Tongue (tissue), 2 donors: ENCODE results near the gene SERPINB2. TPM values are rescaled to one million over a fixed set of nuclear protein-coding genes. Genes with fewer than 3 reads are reported as not detected.
"Not testable (repeated sequence)": the region's sequence is repeated elsewhere in the genome, so short reads cannot be mapped to it uniquely, and the experiment has no call there.

ENCODE experiments used
- DNase-seq: peaks from one replicate; pipeline ENCODE4 v3.0.0-alpha.2; 2015
- total RNA-seq: library from RNA; depleted of rRNA; stranded (reverse); fragments of >200 nt; gene quantifications from one replicate; pipeline ENCODE4 v1.2.3, GENCODE V29; 2014

SERPINB2 gene
- total RNA-seq, 1 donor from 2014 or later = 9.7 TPM

DNA sequence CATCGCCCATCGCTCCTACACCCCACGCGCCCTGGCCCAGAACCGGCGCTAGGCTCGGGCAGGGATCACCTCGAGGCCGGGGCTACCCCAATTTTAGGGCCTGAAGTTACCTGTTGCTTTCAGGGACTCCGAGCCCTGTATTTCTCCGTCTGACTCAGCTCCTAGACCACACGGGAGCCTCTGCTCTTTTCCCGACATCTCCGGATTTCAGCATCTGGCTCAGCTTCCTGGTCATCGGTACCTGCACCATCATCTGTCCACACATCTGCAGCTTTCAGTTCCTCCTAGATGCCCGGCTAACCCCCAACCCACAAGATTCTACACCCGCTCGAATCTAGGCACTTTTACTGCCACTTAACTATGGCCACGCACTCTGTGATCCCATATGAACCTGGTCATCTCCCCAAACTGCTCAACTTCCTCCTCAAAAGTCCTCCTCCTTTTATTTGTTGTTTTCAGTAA lies 49.5 kb downstream of the SERPINB2 start:
- peak; percentile 2 for DNase-seq

DNA sequence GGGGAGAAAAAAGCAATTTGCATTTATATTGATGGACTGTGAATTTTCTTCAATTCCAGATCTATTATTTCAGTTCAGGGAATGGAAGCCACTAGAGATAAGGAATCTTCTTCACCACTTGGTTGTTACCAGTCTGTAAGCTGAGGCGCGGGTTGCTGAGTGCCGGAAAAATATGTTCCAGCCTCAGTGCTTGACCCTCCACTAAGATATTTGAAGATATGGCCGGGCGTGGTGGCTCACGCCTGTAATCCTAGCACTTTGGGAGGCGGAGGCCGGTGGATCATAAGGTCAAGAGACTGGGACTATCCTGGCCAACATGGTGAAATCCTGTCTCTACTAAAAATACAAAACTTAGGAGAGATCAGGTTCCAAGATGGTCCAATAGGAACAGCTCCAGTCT lies 52.5 kb downstream of the SERPINB2 start:
- DNase-seq = no peak

DNA sequence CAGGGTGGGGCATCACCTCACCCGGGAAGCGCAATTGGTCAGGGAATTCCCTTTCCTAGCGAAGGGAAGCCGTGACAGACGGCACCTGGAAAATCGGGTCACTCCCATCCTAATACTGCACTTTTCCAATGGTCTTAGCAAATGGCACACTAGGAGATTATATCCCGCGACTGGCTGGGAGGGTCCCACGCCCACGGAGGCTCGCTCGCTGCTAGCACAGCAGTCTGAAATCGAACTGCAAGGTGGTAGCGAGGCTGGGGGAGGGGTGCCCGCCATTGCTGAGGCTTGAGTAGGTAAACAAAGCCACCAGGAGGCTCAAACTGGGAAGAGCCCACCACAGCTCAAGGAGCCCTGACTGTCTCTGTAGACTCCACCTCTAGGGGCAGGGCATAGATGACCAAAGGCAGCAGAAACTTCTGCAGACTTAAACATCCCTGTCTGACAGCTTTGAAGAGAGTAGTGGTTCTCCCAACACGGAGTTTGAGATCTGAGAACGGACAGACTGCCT lies 53.1 kb downstream of the SERPINB2 start:
- not testable (repeated sequence) for DNase-seq

DNA sequence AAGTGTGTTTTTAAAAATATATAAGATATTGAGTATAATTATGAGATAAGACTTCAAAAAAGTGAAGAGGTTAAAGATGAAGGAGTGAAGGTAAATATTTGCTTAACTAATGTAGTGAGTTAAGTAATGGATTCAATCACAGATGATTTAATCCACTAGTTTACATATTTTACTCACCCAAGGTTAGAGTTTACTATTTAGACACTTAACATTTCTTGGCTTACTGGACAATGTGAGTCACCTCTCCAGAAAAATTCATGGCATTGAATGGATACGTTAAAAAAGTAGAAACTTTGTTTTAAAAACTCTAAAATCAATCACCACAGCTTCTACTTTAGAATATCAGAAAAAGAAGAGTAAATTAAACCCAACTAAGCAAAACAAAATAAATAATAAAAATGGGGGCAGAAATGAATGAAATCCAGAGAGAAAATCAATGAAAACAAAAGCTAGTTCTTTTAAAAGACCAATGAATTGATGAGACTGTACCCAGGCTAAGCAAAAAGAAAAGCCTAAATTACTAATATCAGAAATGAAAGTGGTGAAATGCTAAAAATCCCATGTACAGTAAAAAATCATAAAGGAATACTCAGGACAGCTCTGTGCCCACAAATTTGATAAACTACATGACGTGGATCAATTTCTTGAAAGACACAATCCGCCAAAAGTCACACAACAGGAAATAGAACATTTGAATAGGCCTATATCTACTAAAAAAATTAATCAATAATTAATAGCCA lies 59.7 kb downstream of the SERPINB2 start:
- DNase-seq = no peak

DNA sequence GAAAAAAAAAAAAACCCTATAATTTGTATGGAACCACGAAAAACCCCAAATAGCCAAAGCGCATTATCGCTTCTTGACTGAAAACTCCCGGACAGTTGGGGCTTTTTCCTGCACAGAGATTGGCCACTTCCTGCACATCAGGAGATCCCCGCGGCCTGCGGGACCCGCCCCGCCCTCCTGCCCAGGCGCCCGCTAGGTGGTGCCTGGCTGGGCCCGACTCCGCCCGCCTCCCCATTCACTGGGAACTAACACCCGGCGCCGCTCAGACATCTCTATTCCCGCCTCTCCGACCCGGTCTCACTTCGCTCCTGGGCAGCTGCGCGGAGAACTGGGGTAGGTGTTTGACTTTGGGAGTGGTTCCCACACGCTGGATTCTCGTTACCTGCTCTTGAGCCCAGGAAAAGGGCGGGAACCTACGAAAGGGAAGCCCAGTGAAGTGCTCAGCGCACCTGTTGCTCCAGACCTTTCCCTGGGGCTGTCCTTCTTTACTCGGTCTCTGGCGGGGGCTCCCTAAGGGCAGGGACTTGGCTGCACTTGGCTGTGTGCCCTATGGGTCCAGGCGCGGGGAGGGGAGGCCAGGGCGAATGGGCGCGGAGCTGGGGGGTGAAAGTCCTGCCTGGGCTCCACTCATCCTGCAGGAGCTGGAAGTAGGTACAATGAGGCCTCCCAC lies 61.7 kb downstream of the SERPINB2 start, which contains the start of gene HMSD:
Gene HMSD, plus strand, starts transcription at position 234 of the 670 bp plus-strand sequence. CDS start 4,155 bp downstream, outside the sequence.
- DNase-seq = peak; percentile 31

DNA sequence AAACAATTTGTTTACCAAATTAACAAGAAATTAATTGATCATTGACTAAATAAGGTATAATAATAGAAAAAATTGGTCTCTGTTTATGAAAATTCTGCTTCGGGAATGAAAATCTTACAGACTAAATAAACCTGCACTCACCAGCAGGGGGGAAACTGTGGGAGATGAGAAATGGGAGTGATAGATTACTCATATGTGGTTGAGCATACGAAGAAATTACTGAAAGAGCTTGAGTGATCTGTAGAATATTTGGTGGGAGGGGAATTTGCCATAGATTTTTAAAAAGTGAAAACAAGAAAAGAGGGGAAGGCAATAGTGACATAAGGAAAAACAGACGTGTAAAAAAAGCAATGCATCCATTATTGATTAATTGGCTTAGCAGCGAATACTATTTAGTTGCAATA lies 63.8 kb downstream of the SERPINB2 start:
- DNase-seq = no peak

Other genes starting within 250 kb of the SERPINB2 start
- gene SERPINB4, start 243.4 kb upstream of the SERPINB2 start, total RNA-seq = not detected
- gene SERPINB3, start 225.8 kb upstream of the SERPINB2 start, total RNA-seq = 1.3 TPM
- 1.0 TPM for gene SERPINB11, start 184.7 kb upstream of the SERPINB2 start, total RNA-seq
- 0.72 TPM for gene SERPINB7, start 112.3 kb upstream of the SERPINB2 start, total RNA-seq
- gene SERPINB10, start 20.3 kb downstream of the SERPINB2 start, total RNA-seq = 7.0 TPM
- not detected for gene HMSD, start 61.6 kb downstream of the SERPINB2 start, total RNA-seq
- gene SERPINB8, start 82.4 kb downstream of the SERPINB2 start, total RNA-seq = 4.6 TPM